ENCODE data around the gene MST1R.

MST1R gene

GRCh38 chr3:49889296-49889695 is 14.4 kb downstream of the MST1R start:
- TF ChIP-seq CTCF (IDR thresholded peaks at IDR 0.05; ENCODE audit: borderline replicate concordance, control extremely low read depth, extremely low read depth, insufficient read depth, missing control alignments): no peak
- DNase-seq (ENCODE audit: low spot score): no peak

GRCh38 chr3:49886922-49887265 is 16.8 kb downstream of the MST1R start:
- no peak for TF ChIP-seq CTCF (IDR thresholded peaks at IDR 0.05; ENCODE audit: borderline replicate concordance, control extremely low read depth, extremely low read depth, insufficient read depth, missing control alignments)
- in situ Hi-C loops (cut with MboI; ENCODE audit: low sequenced_read_pairs, unreplicated experiment): no loop called here
- DNase-seq (ENCODE audit: low spot score): no peak

More at GRCh38 chr3:49889296-49889695, 14.4 kb downstream of the MST1R start:
- in situ Hi-C loops (cut with MboI; ENCODE audit: low sequenced_read_pairs, unreplicated experiment): no loop called here

GRCh38 chr3:49883998-49884397 is 19.7 kb downstream of the MST1R start:
- no peak for DNase-seq (ENCODE audit: low spot score)
- no peak for TF ChIP-seq CTCF (IDR thresholded peaks at IDR 0.05; ENCODE audit: borderline replicate concordance, control extremely low read depth, extremely low read depth, insufficient read depth, missing control alignments)
- in situ Hi-C loops (cut with MboI; ENCODE audit: low sequenced_read_pairs, unreplicated experiment): no loop called here

- no peak for DNase-seq (ENCODE audit: low spot score)
- in situ Hi-C loops (cut with MboI; ENCODE audit: low sequenced_read_pairs, unreplicated experiment): no loop called here
- TF ChIP-seq CTCF (IDR thresholded peaks at IDR 0.05; ENCODE audit: borderline replicate concordance, control extremely low read depth, extremely low read depth, insufficient read depth, missing control alignments): no peak
These were observed 21.5 kb downstream of the MST1R start for GRCh38 chr3:49882166-49882565.

- DNase-seq (ENCODE audit: low spot score): no peak
- no peak for TF ChIP-seq CTCF (IDR thresholded peaks at IDR 0.05; ENCODE audit: borderline replicate concordance, control extremely low read depth, extremely low read depth, insufficient read depth, missing control alignments)
- in situ Hi-C loops (cut with MboI; ENCODE audit: low sequenced_read_pairs, unreplicated experiment): no loop called here
These were observed 22.9 kb downstream of the MST1R start for GRCh38 chr3:49880581-49881315.

GRCh38 chr3:49879721-49880120 is 24.0 kb downstream of the MST1R start:
- DNase-seq (ENCODE audit: low spot score): no peak
- in situ Hi-C loops (cut with MboI; ENCODE audit: low sequenced_read_pairs, unreplicated experiment): no loop called here
- TF ChIP-seq CTCF (IDR thresholded peaks at IDR 0.05; ENCODE audit: borderline replicate concordance, control extremely low read depth, extremely low read depth, insufficient read depth, missing control alignments): no peak

All from GM13976 (cell line).